ENCODE measurements around the gene CTNNA1. TPM values are rescaled to one million over a fixed set of nuclear protein-coding genes. Genes with fewer than 3 reads are reported as not detected.
"Not testable (repeated sequence)": the region's sequence is repeated elsewhere in the genome, so short reads cannot be mapped to it uniquely, and the experiment has no call there.

The CTNNA1 gene
- total RNA-seq, 2 donors from 2014 or later, result 266 to 322 TPM

- Histone ChIP-seq H3K27ac (no peak overlapping the region), H3K36me3 (no peaks in the 10 kb centered on the region), H3K4me3 (no peak overlapping the region), H3K4me1 (ENCODE audit: control insufficient read depth in 1 of 2, low read depth in 2 of 2) (no peaks in the 10 kb centered on the region), H3K9me3 (no peaks in the 10 kb centered on the region), H3K27me3 (replicated peaks; ENCODE audit: insufficient read depth) (no peaks in the 10 kb centered on the region)
- no peak for DNase-seq (ENCODE audit: low spot score)
- no peak for TF ChIP-seq CTCF (IDR thresholded peaks at IDR 0.05)
- ATAC-seq (ENCODE audit: insufficient number of reproducible peaks, low FRiP score, low read depth), result no peak
Measured at GRCh38 chr5:138712791-138713190, 40.4 kb upstream of the CTNNA1 start.

- Histone ChIP-seq H3K27ac (no peak overlapping the region), H3K4me3 (no peak overlapping the region), H3K36me3 (no peaks in the 10 kb centered on the region), H3K4me1 (ENCODE audit: control insufficient read depth in 1 of 2, low read depth in 2 of 2) (no peaks in the 10 kb centered on the region), H3K27me3 (replicated peaks; ENCODE audit: insufficient read depth) (no peaks in the 10 kb centered on the region), H3K9me3 (no peaks in the 10 kb centered on the region)
- no peak for ATAC-seq (ENCODE audit: insufficient number of reproducible peaks, low FRiP score, low read depth)
- no peak for DNase-seq (ENCODE audit: low spot score)
- no peak for TF ChIP-seq CTCF (IDR thresholded peaks at IDR 0.05)
Measured at GRCh38 chr5:138713247-138713646, 40.0 kb upstream of the CTNNA1 start.

GRCh38 chr5:138714694-138715093, 38.5 kb upstream of the CTNNA1 start:
- DNase-seq (ENCODE audit: low spot score) (no peak), ATAC-seq (ENCODE audit: insufficient number of reproducible peaks, low FRiP score, low read depth) (no peak)
- no peak for TF ChIP-seq CTCF (IDR thresholded peaks at IDR 0.05)
- Histone ChIP-seq H3K36me3 (no peaks in the 10 kb centered on the region), H3K27ac (no peak overlapping the region), H3K9me3 (no peaks in the 10 kb centered on the region), H3K27me3 (replicated peaks; ENCODE audit: insufficient read depth) (no peaks in the 10 kb centered on the region), H3K4me3 (no peak overlapping the region), H3K4me1 (ENCODE audit: control insufficient read depth in 1 of 2, low read depth in 2 of 2) (no peaks in the 10 kb centered on the region)

- DNase-seq (ENCODE audit: low spot score); H3K27me3 ChIP-seq (replicated peaks; ENCODE audit: insufficient read depth); H3K4me1 ChIP-seq (ENCODE audit: control insufficient read depth in 1 of 2, low read depth in 2 of 2); H3K27ac ChIP-seq; H3K4me3 ChIP-seq; H3K9me3 ChIP-seq; H3K36me3 ChIP-seq; ATAC-seq (ENCODE audit: insufficient number of reproducible peaks, low FRiP score, low read depth): not testable (repeated sequence)
Measured at GRCh38 chr5:138715931-138716432, 37.2 kb upstream of the CTNNA1 start.

GRCh38 chr5:138716456-138716924, 36.7 kb upstream of the CTNNA1 start:
- ATAC-seq (ENCODE audit: insufficient number of reproducible peaks, low FRiP score, low read depth), result no peak
- H3K27ac ChIP-seq, result no peak overlapping the region
- no peaks in the 10 kb centered on the region for H3K27me3 ChIP-seq (replicated peaks; ENCODE audit: insufficient read depth)
- no peaks in the 10 kb centered on the region for H3K4me1 ChIP-seq (ENCODE audit: control insufficient read depth in 1 of 2, low read depth in 2 of 2)
- no peak for TF ChIP-seq CTCF (IDR thresholded peaks at IDR 0.05)
- no peak overlapping the region for H3K4me3 ChIP-seq
- DNase-seq (ENCODE audit: low spot score), result no peak
- no peaks in the 10 kb centered on the region for H3K9me3 ChIP-seq
- H3K36me3 ChIP-seq, result no peaks in the 10 kb centered on the region

- H3K36me3 ChIP-seq, result no peaks in the 10 kb centered on the region
- no peak overlapping the region for H3K4me3 ChIP-seq
- no peak overlapping the region for H3K27ac ChIP-seq
- H3K4me1 ChIP-seq (ENCODE audit: control insufficient read depth in 1 of 2, low read depth in 2 of 2), result no peaks in the 10 kb centered on the region
- H3K9me3 ChIP-seq, result no peaks in the 10 kb centered on the region
- DNase-seq (ENCODE audit: low spot score) (no peak), ATAC-seq (ENCODE audit: insufficient number of reproducible peaks, low FRiP score, low read depth) (no peak)
- no peaks in the 10 kb centered on the region for H3K27me3 ChIP-seq (replicated peaks; ENCODE audit: insufficient read depth)
- no peak for TF ChIP-seq CTCF (IDR thresholded peaks at IDR 0.05)
Measured at GRCh38 chr5:138717399-138717798, 35.8 kb upstream of the CTNNA1 start.

Measured in thoracic aorta (tissue), 2 donors.